GM12878 (cell line): ENCODE measurements around the gene MYOZ1. TPM values are rescaled to one million over a fixed set of nuclear protein-coding genes. Genes with fewer than 3 reads are reported as not detected.
A peak's percentile ranks its signal among the peaks of the same experiment; 100 is the strongest.

Experiments used
- CREB1 ChIP-seq: IDR thresholded peaks from 2 replicates; pipeline ENCODE4 v1.6.1; 2012; ENCODE audit warnings: low read depth, mild to moderate bottlenecking, inconsistent platforms
- EED ChIP-seq: sonication (generic); IDR thresholded peaks from 2 replicates; pipeline ENCODE4 v1.6.1; 2016; ENCODE audit warnings: antibody characterized with exemption, low read depth
- EGR1 ChIP-seq, 2 experiments: IDR thresholded peaks; 1 replicate in 1 of 2; 2 replicates in 1 of 2; pipeline ENCODE4 v1.6.1; 2011 to 2012; ENCODE audit warnings: low read depth in 2 of 2, low read length in 2 of 2, borderline replicate concordance in 1 of 2, mild to moderate bottlenecking in 1 of 2, moderate library complexity in 1 of 2
- ESRRA ChIP-seq: IDR thresholded peaks from 2 replicates; pipeline ENCODE4 v1.6.1; 2012; ENCODE audit warnings: mild to moderate bottlenecking, low read length, improper control_type of control experiment
- ETV6 ChIP-seq, 2 experiments: fragments of 450-650 bp in 1 of 2; IDR thresholded peaks in 1 of 2; conservative IDR thresholded peaks in 1 of 2; 2 replicates each; pipeline ENCODE4 v1.6.1; 2014; ENCODE audit warnings: antibody characterized with exemption in 1 of 2, borderline replicate concordance in 1 of 2, low read depth in 1 of 2, mild to moderate bottlenecking in 1 of 2, moderate library complexity in 1 of 2
- HCFC1 ChIP-seq: fragments of 150-350 bp; IDR thresholded peaks from 2 replicates; pipeline ENCODE4 v1.6.1; 2014; ENCODE audit warnings: low read length
- HDAC6 ChIP-seq: fragments of 200-600 bp; sonication (generic); IDR thresholded peaks from one replicate; pipeline ENCODE4 v1.8.0; 2017; ENCODE audit warnings: antibody characterized with exemption; ENCODE audit not compliant: unreplicated experiment
- HDGF ChIP-seq: fragments of 450-650 bp; IDR thresholded peaks from 2 replicates; pipeline ENCODE4 v1.6.1; 2016; ENCODE audit warnings: antibody characterized with exemption
- HSF1 ChIP-seq: fragments of 150-350 bp; IDR thresholded peaks from 2 replicates; pipeline ENCODE4 v1.6.1; 2014; ENCODE audit warnings: mild to moderate bottlenecking, low read depth, low read length
- IRF5 ChIP-seq: fragments of 450-650 bp; IDR thresholded peaks from 2 replicates; pipeline ENCODE4 v1.6.1; 2017; ENCODE audit warnings: borderline replicate concordance
- MEF2B ChIP-seq: fragments of 450-650 bp; IDR thresholded peaks from 2 replicates; pipeline ENCODE4 v1.6.1; 2018; ENCODE audit warnings: mild to moderate bottlenecking, moderate library complexity; ENCODE audit not compliant: partially characterized antibody, poor library complexity, severe bottlenecking
- MYC ChIP-seq: IDR thresholded peaks from 2 replicates; pipeline ENCODE4 v1.6.1; 2011; ENCODE audit warnings: mild to moderate bottlenecking, low read length, moderate library complexity, inconsistent platforms; ENCODE audit not compliant: insufficient read depth, insufficient replicate concordance, insufficient read length, severe bottlenecking
- NR2C1 ChIP-seq: fragments of 450-650 bp; IDR thresholded peaks from 2 replicates; pipeline ENCODE4 v1.6.1; 2017; ENCODE audit warnings: antibody characterized with exemption, mild to moderate bottlenecking, moderate library complexity
- SIX5 ChIP-seq: IDR thresholded peaks from 2 replicates; pipeline ENCODE4 v1.6.1; 2011; ENCODE audit warnings: mild to moderate bottlenecking, low read depth, low read length, moderate library complexity; ENCODE audit not compliant: severe bottlenecking
- SMAD1 ChIP-seq: fragments of 450-650 bp; IDR thresholded peaks from 2 replicates; pipeline ENCODE4 v1.6.1; 2018; ENCODE audit warnings: mild to moderate bottlenecking, low read depth; ENCODE audit not compliant: partially characterized antibody
- SUZ12 ChIP-seq: fragments of 200-600 bp; sonication (generic); IDR thresholded peaks from one replicate; pipeline ENCODE4 v1.6.1; 2018; ENCODE audit warnings: antibody characterized with exemption, mild to moderate bottlenecking; ENCODE audit not compliant: unreplicated experiment
- TAF1 ChIP-seq: IDR thresholded peaks from 2 replicates; pipeline ENCODE4 v1.6.1; 2011; ENCODE audit warnings: mild to moderate bottlenecking, low read depth, low read length, borderline replicate concordance
- TCF3 ChIP-seq: IDR thresholded peaks from 2 replicates; pipeline ENCODE4 v1.6.1; 2012; ENCODE audit warnings: low read depth, mild to moderate bottlenecking, low read length, borderline replicate concordance; ENCODE audit not compliant: insufficient read depth
- USF1 ChIP-seq: IDR thresholded peaks from 2 replicates; pipeline ENCODE4 v1.6.1; 2011; ENCODE audit warnings: borderline replicate concordance, low read depth, mild to moderate bottlenecking, moderate library complexity, mixed read lengths, low read length; ENCODE audit not compliant: insufficient read depth; ENCODE audit errors: extremely low read length
- WRNIP1 ChIP-seq: IDR thresholded peaks from 2 replicates; pipeline ENCODE4 v1.6.1; 2011; ENCODE audit warnings: low read depth, low read length, improper control_type of control experiment, borderline replicate concordance
- ZBTB40 ChIP-seq: fragments of 450-650 bp; IDR thresholded peaks from 2 replicates; pipeline ENCODE4 v1.6.1; 2016; ENCODE audit warnings: mild to moderate bottlenecking, moderate library complexity, borderline replicate concordance
- polyA plus RNA-seq, 11 experiments: library from polyadenylated mRNA; depleted of rRNA in 4 of 11; unstranded in 6 of 11; stranded (reverse) in 5 of 11; fragments of >200 nt; fragmentation: Nextera tagmentation in 4 of 11; fragmentation: Illumina TruSeq in 1 of 11; extraction: Ambion mirVana in 4 of 11; extraction: Trizol in 1 of 11; gene quantifications; 1 replicate in 1 of 11; 2 replicates in 10 of 11; pipeline versions ENCODE4 v1.2.1 to v1.2.3, GENCODE V29; 2011 to 2016; ENCODE audit warnings: inconsistent platforms in 2 of 11, missing spikeins in 2 of 11, low read depth in 1 of 11
- total RNA-seq, 4 experiments: library from RNA; depleted of rRNA in 3 of 4; stranded (reverse); fragments of >200 nt in 3 of 4; fragmentation: Illumina TruSeq in 1 of 4; extraction: Trizol in 1 of 4; gene quantifications; 2 replicates each; pipeline versions ENCODE4 v1.2.1 to v1.2.3, GENCODE V29; 2013 to 2021

MYOZ1 gene
- total and polyA plus RNA-seq, 10 of the 15 experiments (the other 5 are each of a cell fraction or from before 2014, with no cell fraction given), result 0.05 to 2.0 (median 0.62) TPM

- TF ChIP-seq HDGF (no peak), HCFC1 (no peak), SMAD1 (peak; percentile 43), ETV6 (conservative IDR thresholded peaks at IDR 0.05 in 1 of 2, IDR thresholded peaks at IDR 0.05 in 1 of 2; ENCODE audit: borderline replicate concordance in 1 of 2, low read depth in 1 of 2) (no peak; a peak in 1 of 4 replicates), SUZ12 (no peak), NR2C1 (no peak), SIX5 (no peak), MYC (no peak), ESRRA (no peak), WRNIP1 (no peak), HDAC6 (no peak), TCF3 (no peak), MEF2B (peak; percentile 83), ZBTB40 (no peak), EED (peak; percentile 86), EGR1 (IDR thresholded peaks at IDR 0.05; ENCODE audit: borderline replicate concordance in 1 of 2, low read depth in 2 of 2, low read length in 2 of 2) (no peak), CREB1 (no peak; the same call in 1 of the 2 replicates), USF1 (peak; percentile 11), IRF5 (no peak), TAF1 (no peak), HSF1 (no peak)
Measured at GRCh38 chr10:73650537-73651331, 9.5 kb upstream of the MYOZ1 start (continued).
